Activated CD4-positive, alpha-beta T cell treated with anti-CD3 and anti-CD28 coated beads, Interleukin-2, amount 10 ng/mL, durations not matched to agents 7 days and 5 days (primary cell): ENCODE data around the gene PLA2G4A. TPM values are rescaled to one million over a fixed set of nuclear protein-coding genes. Genes with fewer than 3 reads are reported as not detected.

Experiments used
- CTCF ChIA-PET: fragments of 350-600 bp; sonication (Branson Sonifier 250); formaldehyde crosslinking; loops from one replicate; lab custom pipeline; 2021; ENCODE audit warnings: antibody characterized with exemption; lab: Charles Lee
- POLR2A ChIA-PET: fragments of 350-600 bp; sonication (Branson Sonifier 250); formaldehyde crosslinking; loops from one replicate; lab custom pipeline; 2021; ENCODE audit warnings: antibody characterized with exemption; lab: Charles Lee
- DNase-seq: peaks from one replicate; pipeline ENCODE4 v3.0.0-alpha.2; 2020
- H3K27ac Mint-ChIP-seq: one replicate; pipeline ENCODE4 v1.8.0; 2021; ENCODE audit warnings: mild to moderate bottlenecking, moderate library complexity, mixed read lengths
- H3K27me3 Mint-ChIP-seq: one replicate; pipeline ENCODE4 v1.8.0; 2021; ENCODE audit warnings: mixed read lengths
- H3K36me3 Mint-ChIP-seq: one replicate; pipeline ENCODE4 v1.8.0; 2021; ENCODE audit warnings: low read depth, mixed read lengths
- H3K4me1 Mint-ChIP-seq: one replicate; pipeline ENCODE4 v1.8.0; 2021; ENCODE audit warnings: mixed read lengths
- H3K4me3 Mint-ChIP-seq: one replicate; pipeline ENCODE4 v1.8.0; 2021; ENCODE audit warnings: mild to moderate bottlenecking, moderate library complexity, mixed read lengths
- H3K9me3 Mint-ChIP-seq: one replicate; pipeline ENCODE4 v1.8.0; 2021; ENCODE audit warnings: mixed read lengths
- total RNA-seq, 2 experiments: library from RNA; stranded (reverse); gene quantifications; one replicate each; pipeline ENCODE4 v1.2.3, GENCODE V29; 2021

PLA2G4A gene
- total RNA-seq, 2 experiments from 2014 or later: not detected

DNA sequence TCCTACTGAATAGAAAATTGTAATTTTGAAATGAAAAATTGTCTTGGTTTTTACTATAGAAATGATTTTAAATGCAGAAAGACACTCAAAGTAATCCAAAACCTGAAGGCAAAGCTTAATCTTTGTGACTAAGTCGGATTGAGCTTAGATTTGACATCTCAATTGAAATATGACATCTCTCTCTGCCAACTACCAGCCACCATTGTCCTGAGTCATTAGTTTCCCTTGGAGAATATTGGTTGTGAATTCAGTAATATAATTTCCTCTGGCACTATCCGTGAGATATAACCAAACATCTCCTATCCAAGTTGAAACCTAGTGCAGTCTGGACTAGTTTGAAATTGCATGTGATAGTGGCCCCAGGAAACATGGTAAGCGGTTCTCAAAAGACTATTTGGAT lies 37.1 kb downstream of the PLA2G4A start:
- CTCF ChIA-PET: interaction anchor here (1.0 kb wide), 1 partner anchor 17 kb away, joined by 3 read pairs; no protein-coding TSS in a partner anchor
- Mint-ChIP-seq H3K27me3 (no peaks in the 10 kb centered on the region), H3K9me3 (no peaks in the 10 kb centered on the region), H3K4me3 (no peak overlapping the region), H3K36me3 (no peaks in the 10 kb centered on the region), H3K27ac (no peak overlapping the region), H3K4me1 (peaks cover 3% of the 10 kb centered on the region)
- POLR2A ChIA-PET: no interaction called here
- no peak for DNase-seq

DNA sequence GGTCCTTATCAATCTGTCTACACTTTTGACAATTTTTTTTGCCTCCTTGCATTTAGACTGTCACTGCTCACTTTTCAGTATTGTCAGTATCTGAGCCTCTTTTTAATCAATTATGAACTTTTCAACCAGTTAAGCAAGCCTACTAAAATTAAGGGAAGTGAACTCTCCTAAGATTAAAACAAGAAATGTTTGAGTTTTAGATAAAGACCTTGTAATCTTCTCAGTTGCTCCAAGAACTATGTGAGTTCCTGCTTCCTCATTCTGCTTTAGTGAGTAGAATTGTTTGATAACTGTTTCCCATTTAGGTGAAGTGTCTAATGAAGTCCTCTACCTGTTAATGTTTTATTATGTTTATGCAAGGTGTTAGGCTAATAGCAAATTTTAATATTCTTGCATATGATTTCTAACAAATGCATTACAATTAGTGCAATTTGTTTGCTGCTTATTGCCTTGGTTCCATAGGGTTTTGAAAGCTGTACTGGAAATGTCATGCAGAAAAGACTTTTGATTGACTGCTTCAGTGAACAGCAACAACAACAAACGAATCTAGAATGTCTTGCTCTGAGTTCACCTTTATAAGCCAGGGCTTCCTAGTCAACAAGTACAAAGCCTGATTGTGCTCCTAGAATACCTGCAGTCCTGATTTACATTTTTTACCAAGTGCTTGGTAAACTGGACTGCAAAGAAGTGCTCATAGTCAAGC lies 40.9 kb downstream of the PLA2G4A start:
- no peak for DNase-seq
- Mint-ChIP-seq H3K27ac (no peak overlapping the region), H3K27me3 (no peaks in the 10 kb centered on the region), H3K4me3 (no peak overlapping the region), H3K36me3 (no peaks in the 10 kb centered on the region), H3K4me1 (peaks cover 3% of the 10 kb centered on the region), H3K9me3 (no peaks in the 10 kb centered on the region)
- POLR2A ChIA-PET: no interaction called here
- CTCF ChIA-PET: interaction anchor here (0.5 kb wide), 1 partner anchor 15 kb away, joined by 3 read pairs; no protein-coding TSS in a partner anchor

- Mint-ChIP-seq H3K27ac (no peak overlapping the region), H3K4me1 (no peaks in the 10 kb centered on the region), H3K36me3 (no peaks in the 10 kb centered on the region), H3K4me3 (no peak overlapping the region), H3K27me3 (no peaks in the 10 kb centered on the region), H3K9me3 (no peaks in the 10 kb centered on the region)
- no peak for DNase-seq
- CTCF ChIA-PET: no interaction called here
- POLR2A ChIA-PET: no interaction called here
Observed at GRCh38 chr1:186871784-186872183, 43.0 kb downstream of the PLA2G4A start.

DNA sequence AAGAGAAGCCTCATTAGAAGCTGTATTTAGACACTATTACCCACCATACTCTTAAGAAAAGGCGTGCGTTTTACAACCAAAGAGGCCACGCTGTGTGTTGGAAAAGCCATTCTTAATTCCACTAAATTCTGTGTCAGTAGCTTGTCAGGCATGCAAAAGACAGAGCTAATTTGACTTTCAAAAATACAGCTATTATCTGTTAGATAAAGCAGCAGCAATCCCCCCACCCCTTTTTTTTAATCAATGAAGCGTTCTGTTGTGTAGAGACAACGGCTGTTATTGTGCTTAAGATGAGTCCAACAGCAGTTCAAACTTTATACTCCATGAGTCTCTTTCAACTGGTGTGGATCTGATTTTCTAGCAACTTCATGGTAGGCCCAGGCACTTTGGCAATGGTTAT lies 43.5 kb downstream of the PLA2G4A start:
- H3K4me3 Mint-ChIP-seq: no peak overlapping the region
- CTCF ChIA-PET: no interaction called here
- no peak for DNase-seq
- no peak overlapping the region for H3K27ac Mint-ChIP-seq
- no peaks in the 10 kb centered on the region for H3K27me3 Mint-ChIP-seq
- no peaks in the 10 kb centered on the region for H3K36me3 Mint-ChIP-seq
- POLR2A ChIA-PET: no interaction called here
- no peaks in the 10 kb centered on the region for H3K4me1 Mint-ChIP-seq
- no peaks in the 10 kb centered on the region for H3K9me3 Mint-ChIP-seq

DNA sequence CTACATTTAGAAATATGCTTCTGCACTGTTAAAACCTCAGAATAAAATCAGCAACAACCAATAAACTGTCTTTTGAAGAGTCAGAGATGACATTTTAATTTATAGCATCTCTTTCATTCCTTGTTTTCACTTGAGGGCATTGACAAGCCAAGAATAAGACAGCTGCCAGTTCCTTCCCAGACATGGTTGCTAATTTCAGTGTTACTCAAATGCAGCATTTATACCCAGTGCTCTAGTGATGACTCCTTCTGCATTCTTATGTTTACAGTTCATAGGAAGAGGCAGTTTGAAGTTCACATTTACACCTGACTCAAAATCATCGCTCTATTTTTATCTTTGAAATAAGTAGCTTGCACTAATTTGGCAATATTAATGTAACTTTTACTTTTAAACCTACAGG lies 44.9 kb downstream of the PLA2G4A start:
- DNase-seq: no peak
- Mint-ChIP-seq H3K9me3 (no peaks in the 10 kb centered on the region), H3K27me3 (no peaks in the 10 kb centered on the region), H3K27ac (no peak overlapping the region), H3K4me3 (no peak overlapping the region), H3K4me1 (no peaks in the 10 kb centered on the region), H3K36me3 (no peaks in the 10 kb centered on the region)
- ChIA-PET POLR2A (no interaction called here), CTCF (interaction anchor here (0.6 kb wide), 1 partner anchor 493 kb away, joined by 5 read pairs; no protein-coding TSS in a partner anchor)

DNA sequence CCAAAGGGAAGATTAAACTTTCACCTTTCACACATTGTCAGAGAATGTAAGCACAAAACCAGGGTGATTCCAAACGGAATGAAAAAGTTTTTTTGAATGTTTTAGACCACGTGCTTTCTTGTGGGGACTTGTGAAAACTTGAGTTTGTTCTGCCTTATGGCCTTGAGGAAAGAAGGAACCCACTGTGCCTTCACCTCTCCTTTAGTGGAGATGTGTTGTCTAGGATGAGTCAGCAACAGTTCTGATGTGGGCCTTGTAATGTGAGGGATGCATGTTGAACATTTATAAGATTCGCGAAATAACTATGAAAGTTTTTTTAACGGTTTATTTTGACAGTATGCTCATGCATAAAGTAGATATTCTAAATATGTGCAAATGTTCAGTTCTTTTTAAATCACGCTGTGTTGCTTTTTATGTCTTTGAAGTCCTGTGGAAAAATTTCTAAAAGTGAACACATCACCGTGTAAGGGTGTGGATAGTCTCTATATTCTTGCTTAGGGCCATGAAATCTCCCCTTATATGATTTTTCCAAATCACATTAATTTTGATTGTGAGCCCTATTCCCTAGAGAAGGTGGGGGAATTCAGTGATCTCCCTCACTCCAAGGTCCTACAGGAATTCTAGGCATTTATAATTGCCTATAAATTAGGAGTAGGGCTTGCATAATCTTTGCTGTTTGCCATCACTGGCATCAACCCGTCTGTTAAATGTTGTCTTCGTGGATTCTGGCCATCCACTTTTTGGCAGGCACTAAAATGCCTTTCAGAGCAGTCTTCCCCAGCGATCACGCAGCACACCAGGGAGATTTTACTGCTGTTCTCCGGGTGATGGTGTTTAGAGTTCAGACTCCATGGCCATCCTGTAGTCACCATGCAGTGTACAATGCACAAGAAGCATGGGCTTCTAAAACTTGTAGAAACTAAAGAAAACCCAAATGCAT lies 47.4 kb downstream of the PLA2G4A start:
- no peaks in the 10 kb centered on the region for H3K9me3 Mint-ChIP-seq
- H3K36me3 Mint-ChIP-seq: no peaks in the 10 kb centered on the region
- no peak overlapping the region for H3K4me3 Mint-ChIP-seq
- CTCF ChIA-PET: no interaction called here
- no peaks in the 10 kb centered on the region for H3K4me1 Mint-ChIP-seq
- H3K27ac Mint-ChIP-seq: no peak overlapping the region
- no peak for DNase-seq
- H3K27me3 Mint-ChIP-seq: no peaks in the 10 kb centered on the region
- POLR2A ChIA-PET: no interaction called here

DNA sequence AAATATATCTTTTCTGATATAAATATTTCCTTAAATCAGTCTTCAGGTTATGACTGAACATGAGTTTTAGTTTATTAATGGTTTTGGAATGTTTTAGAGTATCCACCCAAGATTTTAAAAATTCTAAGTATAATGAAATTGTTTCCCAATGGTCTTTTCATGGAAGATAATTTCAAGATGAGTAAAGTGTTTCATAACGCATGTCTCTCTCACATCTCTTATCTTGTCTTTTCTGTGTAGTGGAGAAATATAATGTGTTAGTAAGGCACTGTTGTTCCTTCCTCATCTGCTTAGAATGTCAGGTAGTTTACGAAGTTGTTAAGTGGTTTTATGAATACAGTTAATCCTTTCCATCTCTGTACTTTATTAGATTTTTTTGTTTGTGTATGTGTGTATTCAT lies 49.6 kb downstream of the PLA2G4A start:
- ChIA-PET POLR2A (no interaction called here), CTCF (no interaction called here)
- no peaks in the 10 kb centered on the region for H3K9me3 Mint-ChIP-seq
- H3K36me3 Mint-ChIP-seq: no peaks in the 10 kb centered on the region
- H3K4me3 Mint-ChIP-seq: no peak overlapping the region
- no peak for DNase-seq
- H3K4me1 Mint-ChIP-seq: no peaks in the 10 kb centered on the region
- no peak overlapping the region for H3K27ac Mint-ChIP-seq
- no peaks in the 10 kb centered on the region for H3K27me3 Mint-ChIP-seq

DNA sequence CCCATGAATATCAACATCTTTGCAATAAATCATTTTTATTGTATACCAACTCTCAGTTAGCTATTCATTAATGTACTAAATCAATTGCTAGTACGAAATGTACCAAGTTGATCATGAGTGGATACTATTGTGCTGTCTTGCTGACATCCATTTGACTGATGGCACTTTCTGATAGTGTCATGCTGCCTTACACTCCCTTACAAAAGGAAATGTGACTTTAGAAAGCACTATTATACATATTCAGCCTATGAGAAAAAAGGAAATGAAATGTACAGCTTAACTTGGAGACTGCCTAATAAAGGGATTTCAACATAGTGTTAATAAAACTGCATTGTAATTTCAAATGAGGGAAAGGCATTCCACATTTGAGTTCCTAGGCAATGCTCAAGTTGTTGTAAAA lies 52.2 kb downstream of the PLA2G4A start:
- POLR2A ChIA-PET: no interaction called here
- Mint-ChIP-seq H3K4me1 (no peaks in the 10 kb centered on the region), H3K36me3 (no peaks in the 10 kb centered on the region), H3K9me3 (no peaks in the 10 kb centered on the region), H3K4me3 (no peak overlapping the region), H3K27me3 (no peaks in the 10 kb centered on the region), H3K27ac (no peak overlapping the region)
- CTCF ChIA-PET: no interaction called here
- DNase-seq: no peak

DNA sequence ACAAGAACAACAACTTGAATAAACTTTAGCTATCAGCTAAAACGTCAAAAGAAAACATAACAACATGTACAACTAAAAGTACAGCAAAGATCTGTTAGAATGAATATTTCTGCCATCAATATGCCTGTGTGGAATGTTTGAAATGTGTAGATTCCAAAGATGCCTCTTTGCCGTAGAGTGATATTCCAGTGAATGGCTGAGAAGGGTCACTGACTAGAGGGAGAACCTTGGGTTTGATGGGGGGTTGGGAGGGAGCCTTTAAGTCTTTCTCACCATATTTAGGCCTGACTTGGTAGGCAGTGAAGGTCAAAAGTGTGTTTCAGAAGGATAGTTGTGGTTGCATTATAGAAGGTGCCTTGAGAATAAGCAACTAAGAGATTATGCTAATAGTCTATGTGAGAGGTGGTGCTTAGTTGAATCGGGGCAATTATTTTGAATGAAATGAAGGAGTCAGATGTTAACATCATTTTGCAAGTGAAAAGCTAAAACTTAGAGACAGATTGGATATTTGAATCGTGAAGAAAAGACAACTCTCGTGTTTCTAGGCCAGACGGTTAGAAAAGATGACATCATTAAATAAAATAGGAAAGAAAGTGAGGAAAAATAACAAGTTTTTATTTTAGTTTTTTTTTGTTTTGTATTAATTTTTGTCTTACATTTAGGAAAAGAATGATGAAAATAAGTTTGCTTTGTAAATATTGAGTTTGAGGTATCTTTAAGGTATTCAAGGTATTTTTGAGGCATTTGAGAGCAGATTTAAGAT lies 53.8 kb downstream of the PLA2G4A start:
- ChIA-PET CTCF (interaction anchor here (1.0 kb wide), 1 partner anchor 17 kb away, joined by 3 read pairs; no protein-coding TSS in a partner anchor), POLR2A (no interaction called here)
- DNase-seq: no peak
- Mint-ChIP-seq H3K4me1 (no peaks in the 10 kb centered on the region), H3K27me3 (no peaks in the 10 kb centered on the region), H3K27ac (no peak overlapping the region), H3K9me3 (no peaks in the 10 kb centered on the region), H3K4me3 (no peak overlapping the region), H3K36me3 (no peaks in the 10 kb centered on the region)

DNA sequence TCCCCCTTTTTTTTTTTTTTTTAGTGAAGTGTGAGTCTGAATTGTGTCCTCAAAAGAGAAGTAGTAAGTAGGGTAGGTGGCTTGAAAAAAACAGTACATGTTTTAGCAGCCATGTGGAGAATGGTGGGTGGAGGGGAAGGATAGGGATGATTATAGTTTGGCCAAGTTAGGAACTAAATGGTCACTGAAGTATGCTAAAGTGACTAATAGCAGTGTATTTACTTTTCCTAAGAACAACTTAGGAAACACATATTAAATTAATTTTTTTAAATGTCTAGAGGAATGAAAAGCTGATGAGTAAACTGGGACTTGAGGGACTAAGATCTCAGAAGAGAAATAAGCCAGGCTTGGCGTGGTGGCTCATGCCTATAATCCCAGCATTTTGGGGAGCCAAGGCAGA lies 55.5 kb downstream of the PLA2G4A start:
- no peak overlapping the region for H3K4me3 Mint-ChIP-seq
- ChIA-PET CTCF (interaction anchor here (0.7 to 1.6 kb wide), 2 partner anchors 9 to 14 kb away, joined by 3 read pairs; no protein-coding TSS in a partner anchor), POLR2A (no interaction called here)
- DNase-seq: no peak
- H3K27ac Mint-ChIP-seq: no peak overlapping the region
- H3K9me3 Mint-ChIP-seq: no peaks in the 10 kb centered on the region
- H3K36me3 Mint-ChIP-seq: no peaks in the 10 kb centered on the region
- H3K27me3 Mint-ChIP-seq: no peaks in the 10 kb centered on the region
- H3K4me1 Mint-ChIP-seq: no peaks in the 10 kb centered on the region

DNA sequence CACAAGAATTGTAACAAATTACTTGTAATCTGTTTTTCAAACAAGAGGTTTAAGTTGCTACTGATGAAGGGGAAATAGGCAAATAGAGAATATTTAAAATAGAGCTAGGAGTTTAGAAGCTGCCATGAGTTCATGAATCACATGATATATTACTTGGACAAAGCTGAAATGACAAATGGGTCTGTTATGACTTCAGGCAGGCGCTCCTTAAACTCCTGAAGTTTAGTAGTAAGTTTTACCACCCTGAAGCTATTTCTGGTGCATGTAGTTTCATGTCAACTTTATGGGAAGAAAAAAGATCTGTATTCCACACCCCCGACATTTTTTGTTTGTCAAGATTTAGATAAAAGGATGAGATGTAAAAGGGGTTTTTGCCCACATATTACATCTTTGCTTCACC lies 58.5 kb downstream of the PLA2G4A start:
- H3K4me1 Mint-ChIP-seq: no peaks in the 10 kb centered on the region
- no peaks in the 10 kb centered on the region for H3K36me3 Mint-ChIP-seq
- H3K9me3 Mint-ChIP-seq: no peaks in the 10 kb centered on the region
- H3K4me3 Mint-ChIP-seq: no peak overlapping the region
- H3K27me3 Mint-ChIP-seq: peaks cover 2% of the 10 kb centered on the region
- no peak overlapping the region for H3K27ac Mint-ChIP-seq
- DNase-seq: no peak
- ChIA-PET CTCF (interaction anchor here (0.6 kb wide), 1 partner anchor 75 kb away, joined by 3 read pairs; no protein-coding TSS in a partner anchor), POLR2A (no interaction called here)

DNA sequence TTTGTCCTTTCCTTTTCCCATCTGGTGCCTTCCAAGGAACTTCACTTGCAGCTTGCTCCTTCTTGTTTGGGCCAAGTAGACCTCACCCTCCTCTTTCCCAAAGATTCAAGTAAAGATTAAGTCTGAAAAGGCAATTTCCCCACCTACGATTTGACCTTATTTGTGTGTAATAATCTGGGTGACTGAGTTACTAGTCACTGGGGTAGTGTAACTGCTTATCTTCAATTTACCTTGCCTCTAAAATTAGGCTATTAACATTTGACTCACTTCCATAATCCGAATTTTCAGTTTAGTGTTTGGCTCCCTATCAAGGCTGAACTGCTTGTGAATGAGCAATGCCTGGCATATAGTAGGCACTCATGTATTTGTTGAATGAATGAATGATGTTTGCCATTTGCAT lies 59.6 kb downstream of the PLA2G4A start:
- DNase-seq: no peak
- Mint-ChIP-seq H3K4me1 (no peaks in the 10 kb centered on the region), H3K27ac (no peak overlapping the region), H3K27me3 (peaks cover 2% of the 10 kb centered on the region), H3K4me3 (no peak overlapping the region), H3K36me3 (no peaks in the 10 kb centered on the region), H3K9me3 (no peaks in the 10 kb centered on the region)
- CTCF ChIA-PET: no interaction called here
- POLR2A ChIA-PET: no interaction called here
